ENCODE results near the gene IWS1. TPM values are rescaled to one million over a fixed set of nuclear protein-coding genes. Genes with fewer than 3 reads are reported as not detected.

The IWS1 gene
- total and polyA plus RNA-seq, 9 of the 15 experiments (the other 6 are each of a cell fraction or from before 2014, with no cell fraction given) = 20.8 to 67.2 (median 46.6) TPM

GRCh38 chr2:127526132-127527000 lies at the start of gene IWS1 (continued):
- TF ChIP-seq NCOR1 (IDR thresholded peaks at IDR 0.05) = no peak
- TF ChIP-seq, protein P1, sequence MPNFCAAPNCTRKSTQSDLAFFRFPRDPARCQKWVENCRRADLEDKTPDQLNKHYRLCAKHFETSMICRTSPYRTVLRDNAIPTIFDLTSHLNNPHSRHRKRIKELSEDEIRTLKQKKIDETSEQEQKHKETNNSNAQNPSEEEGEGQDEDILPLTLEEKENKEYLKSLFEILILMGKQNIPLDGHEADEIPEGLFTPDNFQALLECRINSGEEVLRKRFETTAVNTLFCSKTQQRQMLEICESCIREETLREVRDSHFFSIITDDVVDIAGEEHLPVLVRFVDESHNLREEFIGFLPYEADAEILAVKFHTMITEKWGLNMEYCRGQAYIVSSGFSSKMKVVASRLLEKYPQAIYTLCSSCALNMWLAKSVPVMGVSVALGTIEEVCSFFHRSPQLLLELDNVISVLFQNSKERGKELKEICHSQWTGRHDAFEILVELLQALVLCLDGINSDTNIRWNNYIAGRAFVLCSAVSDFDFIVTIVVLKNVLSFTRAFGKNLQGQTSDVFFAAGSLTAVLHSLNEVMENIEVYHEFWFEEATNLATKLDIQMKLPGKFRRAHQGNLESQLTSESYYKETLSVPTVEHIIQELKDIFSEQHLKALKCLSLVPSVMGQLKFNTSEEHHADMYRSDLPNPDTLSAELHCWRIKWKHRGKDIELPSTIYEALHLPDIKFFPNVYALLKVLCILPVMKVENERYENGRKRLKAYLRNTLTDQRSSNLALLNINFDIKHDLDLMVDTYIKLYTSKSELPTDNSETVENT (CRISPR knock-in tag; IDR thresholded peaks at IDR 0.05) = peak; percentile 64; the same call in 1 of the 2 replicates
- TF ChIP-seq, protein P2, sequence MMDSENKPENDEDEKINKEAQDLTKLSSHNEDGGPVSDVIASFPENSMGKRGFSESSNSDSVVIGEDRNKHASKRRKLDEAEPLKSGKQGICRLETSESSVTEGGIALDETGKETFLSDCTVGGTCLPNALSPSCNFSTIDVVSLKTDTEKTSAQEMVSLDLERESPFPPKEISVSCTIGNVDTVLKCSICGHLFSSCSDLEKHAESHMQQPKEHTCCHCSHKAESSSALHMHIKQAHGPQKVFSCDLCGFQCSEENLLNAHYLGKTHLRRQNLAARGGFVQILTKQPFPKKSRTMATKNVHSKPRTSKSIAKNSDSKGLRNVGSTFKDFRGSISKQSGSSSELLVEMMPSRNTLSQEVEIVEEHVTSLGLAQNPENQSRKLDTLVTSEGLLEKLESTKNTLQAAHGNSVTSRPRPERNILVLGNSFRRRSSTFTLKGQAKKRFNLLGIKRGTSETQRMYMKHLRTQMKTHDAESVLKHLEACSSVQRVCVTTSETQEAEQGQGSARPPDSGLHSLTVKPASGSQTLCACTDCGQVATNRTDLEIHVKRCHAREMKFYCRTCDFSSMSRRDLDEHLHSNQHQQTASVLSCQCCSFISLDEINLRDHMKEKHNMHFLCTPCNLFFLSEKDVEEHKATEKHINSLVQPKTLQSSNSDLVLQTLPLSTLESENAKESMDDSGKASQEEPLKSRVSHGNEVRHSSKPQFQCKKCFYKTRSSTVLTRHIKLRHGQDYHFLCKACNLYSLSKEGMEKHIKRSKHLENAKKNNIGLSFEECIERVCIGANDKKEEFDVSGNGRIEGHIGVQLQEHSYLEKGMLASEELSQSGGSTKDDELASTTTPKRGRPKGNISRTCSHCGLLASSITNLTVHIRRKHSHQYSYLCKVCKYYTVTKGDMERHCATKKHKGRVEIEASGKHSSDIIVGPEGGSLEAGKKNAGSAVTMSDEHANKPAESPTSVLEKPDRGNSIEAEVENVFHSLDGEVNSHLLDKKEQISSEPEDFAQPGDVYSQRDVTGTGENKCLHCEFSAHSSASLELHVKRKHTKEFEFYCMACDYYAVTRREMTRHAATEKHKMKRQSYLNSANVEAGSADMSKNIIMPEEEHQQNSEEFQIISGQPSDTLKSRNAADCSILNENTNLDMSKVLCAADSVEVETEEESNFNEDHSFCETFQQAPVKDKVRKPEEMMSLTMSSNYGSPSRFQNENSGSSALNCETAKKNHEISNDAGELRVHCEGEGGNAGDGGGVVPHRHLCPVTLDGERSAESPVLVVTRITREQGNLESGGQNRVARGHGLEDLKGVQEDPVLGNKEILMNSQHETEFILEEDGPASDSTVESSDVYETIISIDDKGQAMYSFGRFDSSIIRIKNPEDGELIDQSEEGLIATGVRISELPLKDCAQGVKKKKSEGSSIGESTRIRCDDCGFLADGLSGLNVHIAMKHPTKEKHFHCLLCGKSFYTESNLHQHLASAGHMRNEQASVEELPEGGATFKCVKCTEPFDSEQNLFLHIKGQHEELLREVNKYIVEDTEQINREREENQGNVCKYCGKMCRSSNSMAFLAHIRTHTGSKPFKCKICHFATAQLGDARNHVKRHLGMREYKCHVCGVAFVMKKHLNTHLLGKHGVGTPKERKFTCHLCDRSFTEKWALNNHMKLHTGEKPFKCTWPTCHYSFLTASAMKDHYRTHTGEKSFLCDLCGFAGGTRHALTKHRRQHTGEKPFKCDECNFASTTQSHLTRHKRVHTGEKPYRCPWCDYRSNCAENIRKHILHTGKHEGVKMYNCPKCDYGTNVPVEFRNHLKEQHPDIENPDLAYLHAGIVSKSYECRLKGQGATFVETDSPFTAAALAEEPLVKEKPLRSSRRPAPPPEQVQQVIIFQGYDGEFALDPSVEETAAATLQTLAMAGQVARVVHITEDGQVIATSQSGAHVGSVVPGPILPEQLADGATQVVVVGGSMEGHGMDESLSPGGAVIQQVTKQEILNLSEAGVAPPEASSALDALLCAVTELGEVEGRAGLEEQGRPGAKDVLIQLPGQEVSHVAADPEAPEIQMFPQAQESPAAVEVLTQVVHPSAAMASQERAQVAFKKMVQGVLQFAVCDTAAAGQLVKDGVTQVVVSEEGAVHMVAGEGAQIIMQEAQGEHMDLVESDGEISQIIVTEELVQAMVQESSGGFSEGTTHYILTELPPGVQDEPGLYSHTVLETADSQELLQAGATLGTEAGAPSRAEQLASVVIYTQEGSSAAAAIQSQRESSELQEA (IDR thresholded peaks at IDR 0.05; ENCODE audit: low read depth) = no peak
- TF ChIP-seq PCBP2 (IDR thresholded peaks at IDR 0.05; ENCODE audit: low read depth, low read length, poor library complexity, severe bottlenecking) = no peak
- TF ChIP-seq, protein P3, sequence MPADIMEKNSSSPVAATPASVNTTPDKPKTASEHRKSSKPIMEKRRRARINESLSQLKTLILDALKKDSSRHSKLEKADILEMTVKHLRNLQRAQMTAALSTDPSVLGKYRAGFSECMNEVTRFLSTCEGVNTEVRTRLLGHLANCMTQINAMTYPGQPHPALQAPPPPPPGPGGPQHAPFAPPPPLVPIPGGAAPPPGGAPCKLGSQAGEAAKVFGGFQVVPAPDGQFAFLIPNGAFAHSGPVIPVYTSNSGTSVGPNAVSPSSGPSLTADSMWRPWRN (IDR thresholded peaks at IDR 0.05; ENCODE audit: low read depth) = no peak
- no peak for TF ChIP-seq ZNF282 (CRISPR knock-in tag; IDR thresholded peaks at IDR 0.05)
- no peak for TF ChIP-seq HMGN3 (IDR thresholded peaks at IDR 0.05; ENCODE audit: borderline replicate concordance, extremely low read depth, insufficient read length, low read depth, low read length)
- TF ChIP-seq ZBTB5 (IDR thresholded peaks at IDR 0.05) = no peak
- TF ChIP-seq, protein P4, sequence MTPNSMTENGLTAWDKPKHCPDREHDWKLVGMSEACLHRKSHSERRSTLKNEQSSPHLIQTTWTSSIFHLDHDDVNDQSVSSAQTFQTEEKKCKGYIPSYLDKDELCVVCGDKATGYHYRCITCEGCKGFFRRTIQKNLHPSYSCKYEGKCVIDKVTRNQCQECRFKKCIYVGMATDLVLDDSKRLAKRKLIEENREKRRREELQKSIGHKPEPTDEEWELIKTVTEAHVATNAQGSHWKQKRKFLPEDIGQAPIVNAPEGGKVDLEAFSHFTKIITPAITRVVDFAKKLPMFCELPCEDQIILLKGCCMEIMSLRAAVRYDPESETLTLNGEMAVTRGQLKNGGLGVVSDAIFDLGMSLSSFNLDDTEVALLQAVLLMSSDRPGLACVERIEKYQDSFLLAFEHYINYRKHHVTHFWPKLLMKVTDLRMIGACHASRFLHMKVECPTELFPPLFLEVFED (CRISPR knock-in tag; conservative IDR thresholded peaks at IDR 0.05) = no peak
- TF ChIP-seq MTF1 (CRISPR knock-in tag; IDR thresholded peaks at IDR 0.05; ENCODE audit: borderline replicate concordance) = no peak
- no peak for TF ChIP-seq ARID1B (IDR thresholded peaks at IDR 0.05)
